Measurements from ENCODE around the gene SLC8A1. TPM values are rescaled to one million over a fixed set of nuclear protein-coding genes. Genes with fewer than 3 reads are reported as not detected.

The SLC8A1 gene
- total and polyA plus RNA-seq, 12 donors, result 0.54 to 128 (median 18.5) TPM

GRCh38 chr2:40281021-40281940 is 170.6 kb downstream of the SLC8A1 start:
- H3K36me3 ChIP-seq (replicated peaks in 1 of 2), result no peaks in the 10 kb centered on the region
- intact Hi-C loops (cut with DNase I), result no loop called here
- 59 to 67% (median 61%) methylated on average over 3 of the region's 3 CpGs for WGBS, 4 donors
- no peaks in the 10 kb centered on the region for H3K9me3 ChIP-seq (replicated peaks in 1 of 3)
- peak in 4 of 7 donors; percentile 21 to 34 (median 30) for DNase-seq
- no peak for TF ChIP-seq POLR2A (IDR thresholded peaks at IDR 0.05)
- TF ChIP-seq CTCF (IDR thresholded peaks at IDR 0.05), result no peak
- H3K4me3 ChIP-seq, result no peak overlapping the region
- peak overlapping the region in 1 of 5 donors; percentile 57 for H3K27ac ChIP-seq
- H3K27me3 ChIP-seq, result no peaks in the 10 kb centered on the region
- H3K4me1 ChIP-seq (replicated peaks in 1 of 2), result peaks cover 4 to 25% of the 10 kb centered on the region in 2 donors

GRCh38 chr2:40279482-40279881 is 172.4 kb downstream of the SLC8A1 start:
- TF ChIP-seq POLR2A (IDR thresholded peaks at IDR 0.05) (no peak), CTCF (IDR thresholded peaks at IDR 0.05) (no peak)
- Histone ChIP-seq H3K27me3 (no peaks in the 10 kb centered on the region), H3K36me3 (replicated peaks in 1 of 2) (no peaks in the 10 kb centered on the region), H3K9me3 (replicated peaks in 1 of 3) (no peaks in the 10 kb centered on the region), H3K4me1 (replicated peaks in 1 of 2) (peaks cover 4 to 21% of the 10 kb centered on the region in 2 donors), H3K4me3 (peak overlapping the region in 1 of 4 donors; percentile 41), H3K27ac (no peak overlapping the region)
- WGBS, 4 donors, result 74 to 89% (median 86%) methylated on average over 2 of the region's 2 CpGs
- intact Hi-C loops (cut with DNase I), result no loop called here
- DNase-seq, result no peak

- Histone ChIP-seq H3K36me3 (replicated peaks in 1 of 2) (no peaks in the 10 kb centered on the region), H3K27ac (peak overlapping the region in 1 of 5 donors; percentile 0), H3K4me1 (replicated peaks in 1 of 2) (peaks cover 6 to 19% of the 10 kb centered on the region in 2 donors), H3K9me3 (replicated peaks in 1 of 3) (no peaks in the 10 kb centered on the region), H3K4me3 (peak overlapping the region in 1 of 4 donors; percentile 41), H3K27me3 (no peaks in the 10 kb centered on the region)
- intact Hi-C loops (cut with DNase I), result no loop called here
- TF ChIP-seq CTCF (IDR thresholded peaks at IDR 0.05), result no peak
- TF ChIP-seq POLR2A (IDR thresholded peaks at IDR 0.05), result no peak
- WGBS, 4 donors, result 25 to 42% (median 37%) methylated on average over 2 of the region's 2 CpGs
- DNase-seq, result peak in 1 of 7 donors; percentile 16
Observed at GRCh38 chr2:40279001-40279400, 172.9 kb downstream of the SLC8A1 start.

- 95 to 100% (median 96%) methylated on average over 1 of the region's 1 CpG for WGBS, 4 donors
- no peaks in the 10 kb centered on the region for H3K27me3 ChIP-seq
- no peaks in the 10 kb centered on the region for H3K36me3 ChIP-seq (replicated peaks in 1 of 2)
- H3K4me3 ChIP-seq, result no peak overlapping the region
- intact Hi-C loops (cut with DNase I), result no loop called here
- no peak for TF ChIP-seq CTCF (IDR thresholded peaks at IDR 0.05)
- no peak for DNase-seq
- H3K4me1 ChIP-seq (replicated peaks in 1 of 2), result peaks cover 15 to 16% of the 10 kb centered on the region in 2 donors
- no peaks in the 10 kb centered on the region for H3K9me3 ChIP-seq (replicated peaks in 1 of 3)
- no peak overlapping the region for H3K27ac ChIP-seq
Observed at GRCh38 chr2:40276076-40276475, 175.8 kb downstream of the SLC8A1 start.

All from adrenal gland (tissue), 12 donors.